ENCODE measurements around the gene FGF13. TPM values are rescaled to one million over a fixed set of nuclear protein-coding genes. Genes with fewer than 3 reads are reported as not detected.
A peak's percentile ranks its signal among the peaks of the same experiment; 100 is the strongest.

FGF13 gene
- polyA plus RNA-seq, 2 of the 4 experiments (the other 2 are of a cell fraction): 0.13 TPM; not detected in 1

DNA sequence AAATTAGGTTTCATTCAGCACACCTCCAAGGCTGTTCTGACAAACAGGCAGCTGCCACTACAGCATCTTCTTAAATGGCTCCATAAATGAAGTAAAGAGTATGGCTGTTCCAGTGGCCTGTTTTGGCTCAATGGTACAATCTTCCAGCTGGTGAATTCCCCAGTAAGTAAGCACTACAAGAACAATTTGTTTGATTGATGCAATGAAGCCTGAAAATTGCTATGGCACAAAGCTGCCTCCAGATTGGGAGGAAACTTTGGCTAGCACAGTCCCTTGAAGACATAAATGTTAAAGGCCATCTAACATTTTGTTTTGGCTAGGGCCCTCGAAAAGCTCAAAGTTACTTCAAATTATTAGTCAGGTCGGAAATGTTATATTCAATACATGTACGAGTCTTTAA, 47.5 kb downstream of the FGF13 start:
- no peak for TF ChIP-seq HOXA7 (CRISPR knock-in tag; IDR thresholded peaks at IDR 0.05)
- TF ChIP-seq ZSCAN20 (CRISPR knock-in tag; IDR thresholded peaks at IDR 0.05): no peak
- no peak for TF ChIP-seq HOXB5 (CRISPR knock-in tag; IDR thresholded peaks at IDR 0.05)
- no peak for TF ChIP-seq RAD21 (conservative IDR thresholded peaks at IDR 0.05 in 1 of 2, IDR thresholded peaks at IDR 0.05 in 1 of 2)
- TF ChIP-seq EP300 (IDR thresholded peaks at IDR 0.05): no peak
- TF ChIP-seq, protein P1, sequence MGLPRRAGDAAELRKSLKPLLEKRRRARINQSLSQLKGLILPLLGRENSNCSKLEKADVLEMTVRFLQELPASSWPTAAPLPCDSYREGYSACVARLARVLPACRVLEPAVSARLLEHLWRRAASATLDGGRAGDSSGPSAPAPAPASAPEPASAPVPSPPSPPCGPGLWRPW (IDR thresholded peaks at IDR 0.05): no peak
- TF ChIP-seq RNF2 (IDR thresholded peaks at IDR 0.05; ENCODE audit: borderline replicate concordance, low read depth): no peak
- TF ChIP-seq CHD2 (IDR thresholded peaks at IDR 0.05; ENCODE audit: low read length, partially characterized antibody): no peak
- TF ChIP-seq, protein P2, sequence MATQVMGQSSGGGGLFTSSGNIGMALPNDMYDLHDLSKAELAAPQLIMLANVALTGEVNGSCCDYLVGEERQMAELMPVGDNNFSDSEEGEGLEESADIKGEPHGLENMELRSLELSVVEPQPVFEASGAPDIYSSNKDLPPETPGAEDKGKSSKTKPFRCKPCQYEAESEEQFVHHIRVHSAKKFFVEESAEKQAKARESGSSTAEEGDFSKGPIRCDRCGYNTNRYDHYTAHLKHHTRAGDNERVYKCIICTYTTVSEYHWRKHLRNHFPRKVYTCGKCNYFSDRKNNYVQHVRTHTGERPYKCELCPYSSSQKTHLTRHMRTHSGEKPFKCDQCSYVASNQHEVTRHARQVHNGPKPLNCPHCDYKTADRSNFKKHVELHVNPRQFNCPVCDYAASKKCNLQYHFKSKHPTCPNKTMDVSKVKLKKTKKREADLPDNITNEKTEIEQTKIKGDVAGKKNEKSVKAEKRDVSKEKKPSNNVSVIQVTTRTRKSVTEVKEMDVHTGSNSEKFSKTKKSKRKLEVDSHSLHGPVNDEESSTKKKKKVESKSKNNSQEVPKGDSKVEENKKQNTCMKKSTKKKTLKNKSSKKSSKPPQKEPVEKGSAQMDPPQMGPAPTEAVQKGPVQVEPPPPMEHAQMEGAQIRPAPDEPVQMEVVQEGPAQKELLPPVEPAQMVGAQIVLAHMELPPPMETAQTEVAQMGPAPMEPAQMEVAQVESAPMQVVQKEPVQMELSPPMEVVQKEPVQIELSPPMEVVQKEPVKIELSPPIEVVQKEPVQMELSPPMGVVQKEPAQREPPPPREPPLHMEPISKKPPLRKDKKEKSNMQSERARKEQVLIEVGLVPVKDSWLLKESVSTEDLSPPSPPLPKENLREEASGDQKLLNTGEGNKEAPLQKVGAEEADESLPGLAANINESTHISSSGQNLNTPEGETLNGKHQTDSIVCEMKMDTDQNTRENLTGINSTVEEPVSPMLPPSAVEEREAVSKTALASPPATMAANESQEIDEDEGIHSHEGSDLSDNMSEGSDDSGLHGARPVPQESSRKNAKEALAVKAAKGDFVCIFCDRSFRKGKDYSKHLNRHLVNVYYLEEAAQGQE (IDR thresholded peaks at IDR 0.05): no peak
- TF ChIP-seq BHLHE40 (IDR thresholded peaks at IDR 0.05; ENCODE audit: low read depth, low read length): no peak
- TF ChIP-seq, protein P3, sequence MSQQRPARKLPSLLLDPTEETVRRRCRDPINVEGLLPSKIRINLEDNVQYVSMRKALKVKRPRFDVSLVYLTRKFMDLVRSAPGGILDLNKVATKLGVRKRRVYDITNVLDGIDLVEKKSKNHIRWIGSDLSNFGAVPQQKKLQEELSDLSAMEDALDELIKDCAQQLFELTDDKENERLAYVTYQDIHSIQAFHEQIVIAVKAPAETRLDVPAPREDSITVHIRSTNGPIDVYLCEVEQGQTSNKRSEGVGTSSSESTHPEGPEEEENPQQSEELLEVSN (IDR thresholded peaks at IDR 0.05; ENCODE audit: borderline replicate concordance, low read depth): no peak
- TF ChIP-seq FOXS1 (CRISPR knock-in tag; IDR thresholded peaks at IDR 0.05): no peak
- no peak for FAIRE-seq
- 1% methylated on average over 3 of the region's 3 CpGs for WGBS (ENCODE audit: missing lambda C conversion rate)

DNA sequence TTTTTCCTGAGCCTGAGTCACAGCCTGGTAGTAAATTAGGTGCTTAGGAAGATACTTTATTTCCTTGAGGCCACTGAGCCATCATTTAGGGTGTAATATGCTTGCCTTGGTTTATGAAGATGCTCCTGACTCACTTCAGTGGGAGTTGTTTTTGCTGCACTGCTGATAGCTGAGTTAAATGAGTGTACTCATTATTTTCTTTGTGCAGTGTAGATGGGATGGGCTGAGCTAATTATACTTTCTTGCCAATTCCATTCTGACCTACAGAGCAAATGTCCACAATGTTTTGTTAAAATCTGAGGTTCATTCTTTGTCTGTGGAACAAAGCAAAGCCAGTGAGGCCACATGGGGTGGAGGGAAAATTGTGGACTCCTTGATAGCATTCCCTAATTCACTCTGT, 60.0 kb downstream of the FGF13 start:
- ATAC-seq (no peak), FAIRE-seq (peak; percentile 74), DNase-seq (ENCODE audit: low read depth in 1 of 2, low spot score in 1 of 2) (no peak)
- H3K4me2 ChIP-seq: no peak overlapping the region
- H3K9me3 ChIP-seq: no peaks in the 10 kb centered on the region
- no peak overlapping the region for H3K27ac ChIP-seq
- ChIA-PET CTCF (no interaction called here), POLR2A (no interaction called here)
- no peak for TF ChIP-seq CEBPB (IDR thresholded peaks at IDR 0.05)
- TF ChIP-seq FOSB (CRISPR knock-in tag; IDR thresholded peaks at IDR 0.05): no peak
- no peak for TF ChIP-seq FOSL2 (IDR thresholded peaks at IDR 0.05)
- TF ChIP-seq FOSL2 (CRISPR knock-in tag; IDR thresholded peaks at IDR 0.05): no peak
- TF ChIP-seq, protein P4, sequence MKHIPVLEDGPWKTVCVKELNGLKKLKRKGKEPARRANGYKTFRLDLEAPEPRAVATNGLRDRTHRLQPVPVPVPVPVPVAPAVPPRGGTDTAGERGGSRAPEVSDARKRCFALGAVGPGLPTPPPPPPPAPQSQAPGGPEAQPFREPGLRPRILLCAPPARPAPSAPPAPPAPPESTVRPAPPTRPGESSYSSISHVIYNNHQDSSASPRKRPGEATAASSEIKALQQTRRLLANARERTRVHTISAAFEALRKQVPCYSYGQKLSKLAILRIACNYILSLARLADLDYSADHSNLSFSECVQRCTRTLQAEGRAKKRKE (CRISPR knock-in tag; IDR thresholded peaks at IDR 0.05; ENCODE audit: low read depth): no peak
- no peak for TF ChIP-seq RNF2 (IDR thresholded peaks at IDR 0.05; ENCODE audit: borderline replicate concordance, low read depth)
- no peak for TF ChIP-seq ZNF302 (CRISPR knock-in tag; IDR thresholded peaks at IDR 0.05)
- no peak for TF ChIP-seq KDM5A (IDR thresholded peaks at IDR 0.05)
- TF ChIP-seq HDAC2 (IDR thresholded peaks at IDR 0.05): no peak
- no peak for TF ChIP-seq RAD21 (conservative IDR thresholded peaks at IDR 0.05 in 1 of 2, IDR thresholded peaks at IDR 0.05 in 1 of 2)
- no peak for TF ChIP-seq MAZ (IDR thresholded peaks at IDR 0.05; ENCODE audit: borderline replicate concordance, low read depth, low read length)
- no peak for TF ChIP-seq CBX8 (IDR thresholded peaks at IDR 0.05)
- no peak for TF ChIP-seq CHD2 (IDR thresholded peaks at IDR 0.05; ENCODE audit: low read length, partially characterized antibody)
- TF ChIP-seq SMC3 (IDR thresholded peaks at IDR 0.05): no peak
- TF ChIP-seq MYC (IDR thresholded peaks at IDR 0.05; ENCODE audit: borderline replicate concordance, low read length): no peak
- TF ChIP-seq, protein P5, sequence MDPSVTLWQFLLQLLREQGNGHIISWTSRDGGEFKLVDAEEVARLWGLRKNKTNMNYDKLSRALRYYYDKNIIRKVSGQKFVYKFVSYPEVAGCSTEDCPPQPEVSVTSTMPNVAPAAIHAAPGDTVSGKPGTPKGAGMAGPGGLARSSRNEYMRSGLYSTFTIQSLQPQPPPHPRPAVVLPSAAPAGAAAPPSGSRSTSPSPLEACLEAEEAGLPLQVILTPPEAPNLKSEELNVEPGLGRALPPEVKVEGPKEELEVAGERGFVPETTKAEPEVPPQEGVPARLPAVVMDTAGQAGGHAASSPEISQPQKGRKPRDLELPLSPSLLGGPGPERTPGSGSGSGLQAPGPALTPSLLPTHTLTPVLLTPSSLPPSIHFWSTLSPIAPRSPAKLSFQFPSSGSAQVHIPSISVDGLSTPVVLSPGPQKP (IDR thresholded peaks at IDR 0.05; ENCODE audit: low read depth, low read length): no peak
- TF ChIP-seq, protein P2 (IDR thresholded peaks at IDR 0.05): no peak
- H3K4me3 ChIP-seq: no peak overlapping the region
- no peaks in the 10 kb centered on the region for H3K4me1 ChIP-seq

More for the DNA sequence above, 47.5 kb downstream of the FGF13 start:
- Histone ChIP-seq H3K27ac (no peak overlapping the region), H3K9me3 (no peaks in the 10 kb centered on the region), H3K4me3 (no peak overlapping the region), H3K4me2 (no peak overlapping the region), H3K4me1 (no peaks in the 10 kb centered on the region)
- CTCF ChIA-PET: no interaction called here
- ATAC-seq: no peak
- DNase-seq (ENCODE audit: low read depth in 1 of 2, low spot score in 1 of 2): no peak
- POLR2A ChIA-PET: no interaction called here
